Parathyroid adenoma (tissue), 2 donors: Measurements from ENCODE around the gene NUP153.
"Not testable (repeated sequence)": the region's sequence is repeated elsewhere in the genome, so short reads cannot be mapped to it uniquely, and the experiment has no call there.

Experiments
- H2AFZ ChIP-seq: fragments of 300-600 bp; sonication (generic); one replicate; pipeline ENCODE4 v1.7.0; 2017; ENCODE audit warnings: antibody characterized with exemption, mild to moderate bottlenecking
- H3K27ac ChIP-seq: fragments of 300-600 bp; sonication (generic); one replicate; pipeline ENCODE4 v1.7.0; 2017
- H3K27me3 ChIP-seq: fragments of 300-600 bp; sonication (generic); one replicate; pipeline ENCODE4 v1.7.0; 2017; ENCODE audit warnings: low read length; ENCODE audit not compliant: control insufficient read depth, insufficient read depth
- H3K36me3 ChIP-seq: fragments of 300-600 bp; sonication (generic); one replicate; pipeline ENCODE4 v1.7.0; 2017; ENCODE audit warnings: low read length; ENCODE audit not compliant: control insufficient read depth, insufficient read depth
- H3K4me1 ChIP-seq: fragments of 300-600 bp; sonication (generic); one replicate; pipeline ENCODE4 v1.7.0; 2017; ENCODE audit warnings: control low read depth
- H3K4me2 ChIP-seq: fragments of 300-600 bp; sonication (generic); one replicate; pipeline ENCODE4 v1.7.0; 2017; ENCODE audit warnings: low read length
- H3K4me3 ChIP-seq: fragments of 300-600 bp; sonication (generic); one replicate; pipeline ENCODE4 v1.7.0; 2017; ENCODE audit warnings: low read depth, low read length
- H3K79me2 ChIP-seq: fragments of 300-600 bp; sonication (generic); one replicate; pipeline ENCODE4 v1.7.0; 2017; ENCODE audit warnings: control low read depth
- H3K9ac ChIP-seq: fragments of 300-600 bp; sonication (generic); one replicate; pipeline ENCODE4 v1.7.0; 2017; ENCODE audit warnings: mild to moderate bottlenecking
- H3K9me3 ChIP-seq: fragments of 300-600 bp; sonication (generic); one replicate; pipeline ENCODE4 v1.7.0; 2017; ENCODE audit warnings: low read length; ENCODE audit not compliant: control insufficient read depth
- CTCF ChIP-seq: fragments of 300-600 bp; sonication (generic); IDR thresholded peaks from one replicate; pipeline ENCODE4 v1.7.0; 2017; ENCODE audit warnings: antibody characterized with exemption, mild to moderate bottlenecking
- donor health status: primary hyperparathyroidism.

The NUP153 gene

DNA sequence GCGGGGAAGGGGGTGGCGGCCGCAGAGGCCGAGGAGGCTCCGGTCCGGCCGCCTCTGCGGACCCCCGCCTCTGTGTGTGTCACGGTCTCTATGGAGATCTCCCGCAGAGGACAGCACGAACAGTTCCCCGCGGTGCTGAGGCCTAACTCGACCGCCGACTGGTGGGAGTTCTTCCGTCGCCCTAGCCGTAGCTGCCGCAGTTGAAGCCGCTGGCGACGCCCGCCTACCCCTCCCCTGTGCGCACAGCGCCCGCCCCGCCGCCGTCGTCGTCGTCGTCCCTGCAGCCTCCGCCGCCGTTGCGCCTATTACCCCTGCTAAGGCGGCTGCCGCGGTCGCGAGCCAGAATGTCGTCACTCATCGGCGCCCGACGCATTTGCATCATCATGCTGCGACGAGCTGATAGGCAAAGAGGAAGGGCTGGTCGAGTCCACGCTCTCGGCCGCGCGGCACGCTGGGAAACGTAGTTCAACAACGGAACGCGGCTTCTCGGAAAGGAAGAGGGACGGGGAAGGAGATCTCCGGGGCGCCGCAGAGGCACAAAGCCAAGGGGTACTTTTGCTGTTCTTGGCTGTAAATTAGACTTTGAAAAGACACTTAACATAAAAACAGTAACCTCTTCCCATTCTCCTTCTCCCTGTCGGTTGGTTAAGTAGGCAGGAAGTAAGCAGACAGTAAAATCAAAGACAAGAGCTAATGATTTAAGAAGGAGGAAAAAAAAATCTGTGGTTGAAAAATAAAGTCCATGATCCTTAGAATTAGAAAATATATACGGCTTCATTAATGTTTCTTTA is at the start of gene NUP153:
Gene NUP153, minus strand, starts transcription at position 346 of the 791 bp plus-strand sequence. CDS start 538 bp downstream, outside the sequence.
- peaks cover 3% of the 10 kb centered on the region for H3K4me1 ChIP-seq
- H3K27ac ChIP-seq = peak within 1 kb of the TSS; percentile 93
- H3K4me3 ChIP-seq = peak within 1 kb of the TSS; percentile 86
- TF ChIP-seq CTCF = no peak
- H3K9ac ChIP-seq = peak within 1 kb of the TSS; percentile 90
- H3K36me3 ChIP-seq = no peaks in the 10 kb centered on the region
- no peaks in the 10 kb centered on the region for H3K9me3 ChIP-seq
- H3K79me2 ChIP-seq = peaks cover 24% of the 10 kb centered on the region
- H2AFZ ChIP-seq = peak within 1 kb of the TSS; percentile 90
- H3K4me2 ChIP-seq = peak within 1 kb of the TSS; percentile 61
- no peaks in the 10 kb centered on the region for H3K27me3 ChIP-seq

- H3K4me2 ChIP-seq = no peak overlapping the region
- no peaks in the 10 kb centered on the region for H3K27me3 ChIP-seq
- no peak for TF ChIP-seq CTCF
- no peak overlapping the region for H3K4me3 ChIP-seq
- peaks cover 4% of the 10 kb centered on the region for H3K4me1 ChIP-seq
- H3K9me3 ChIP-seq = no peaks in the 10 kb centered on the region
- no peak overlapping the region for H2AFZ ChIP-seq
- no peaks in the 10 kb centered on the region for H3K36me3 ChIP-seq
- no peak overlapping the region for H3K9ac ChIP-seq
- H3K79me2 ChIP-seq = no peaks in the 10 kb centered on the region
- no peak overlapping the region for H3K27ac ChIP-seq
Measured at GRCh38 chr6:17754254-17754653, 47.5 kb upstream of the NUP153 start.

- H3K9ac ChIP-seq, H3K4me1 ChIP-seq, H3K36me3 ChIP-seq, H3K27ac ChIP-seq, H3K9me3 ChIP-seq, H3K27me3 ChIP-seq, H3K79me2 ChIP-seq, H2AFZ ChIP-seq, H3K4me2 ChIP-seq, H3K4me3 ChIP-seq: not testable (repeated sequence)
Measured at GRCh38 chr6:17745324-17745723, 38.6 kb upstream of the NUP153 start.

GRCh38 chr6:17744757-17745308 is 38.1 kb upstream of the NUP153 start:
- H3K4me1 ChIP-seq, H3K79me2 ChIP-seq, H3K27me3 ChIP-seq, H3K9ac ChIP-seq, H3K36me3 ChIP-seq, H2AFZ ChIP-seq, H3K27ac ChIP-seq, H3K4me3 ChIP-seq, H3K4me2 ChIP-seq, H3K9me3 ChIP-seq: not testable (repeated sequence)

- no peak overlapping the region for H3K4me3 ChIP-seq
- H3K4me2 ChIP-seq = no peak overlapping the region
- H3K79me2 ChIP-seq = no peaks in the 10 kb centered on the region
- TF ChIP-seq CTCF = no peak
- H3K36me3 ChIP-seq = no peaks in the 10 kb centered on the region
- H3K9me3 ChIP-seq = no peaks in the 10 kb centered on the region
- H3K4me1 ChIP-seq = no peaks in the 10 kb centered on the region
- no peak overlapping the region for H3K27ac ChIP-seq
- H3K9ac ChIP-seq = no peak overlapping the region
- H3K27me3 ChIP-seq = no peaks in the 10 kb centered on the region
- no peak overlapping the region for H2AFZ ChIP-seq
Measured at GRCh38 chr6:17744019-17744756, 37.5 kb upstream of the NUP153 start.
